ENCODE results near the gene LNPEP.

DNA sequence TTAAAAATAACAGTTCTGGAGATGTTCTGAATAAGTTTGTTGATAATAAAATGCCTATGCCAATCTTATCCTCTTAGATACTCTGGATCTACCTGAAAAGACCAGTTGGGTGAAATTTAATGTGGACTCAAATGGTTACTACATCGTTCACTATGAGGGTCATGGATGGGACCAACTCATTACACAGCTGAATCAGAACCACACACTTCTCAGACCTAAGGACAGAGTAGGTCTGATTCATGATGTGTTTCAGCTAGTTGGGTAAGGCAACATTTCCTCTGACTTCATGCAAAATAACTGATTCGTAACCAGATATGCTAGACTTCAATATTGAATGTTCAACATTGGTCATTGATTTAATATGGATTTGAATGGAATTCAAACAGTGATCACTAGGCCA is 32.6 kb upstream of the LNPEP start:
- TF ChIP-seq, protein P1, sequence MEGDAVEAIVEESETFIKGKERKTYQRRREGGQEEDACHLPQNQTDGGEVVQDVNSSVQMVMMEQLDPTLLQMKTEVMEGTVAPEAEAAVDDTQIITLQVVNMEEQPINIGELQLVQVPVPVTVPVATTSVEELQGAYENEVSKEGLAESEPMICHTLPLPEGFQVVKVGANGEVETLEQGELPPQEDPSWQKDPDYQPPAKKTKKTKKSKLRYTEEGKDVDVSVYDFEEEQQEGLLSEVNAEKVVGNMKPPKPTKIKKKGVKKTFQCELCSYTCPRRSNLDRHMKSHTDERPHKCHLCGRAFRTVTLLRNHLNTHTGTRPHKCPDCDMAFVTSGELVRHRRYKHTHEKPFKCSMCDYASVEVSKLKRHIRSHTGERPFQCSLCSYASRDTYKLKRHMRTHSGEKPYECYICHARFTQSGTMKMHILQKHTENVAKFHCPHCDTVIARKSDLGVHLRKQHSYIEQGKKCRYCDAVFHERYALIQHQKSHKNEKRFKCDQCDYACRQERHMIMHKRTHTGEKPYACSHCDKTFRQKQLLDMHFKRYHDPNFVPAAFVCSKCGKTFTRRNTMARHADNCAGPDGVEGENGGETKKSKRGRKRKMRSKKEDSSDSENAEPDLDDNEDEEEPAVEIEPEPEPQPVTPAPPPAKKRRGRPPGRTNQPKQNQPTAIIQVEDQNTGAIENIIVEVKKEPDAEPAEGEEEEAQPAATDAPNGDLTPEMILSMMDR (IDR thresholded peaks at IDR 0.05; ENCODE audit: insufficient read depth, low read length, poor library complexity, severe bottlenecking): no peak
- no peak for TF ChIP-seq EZH2phosphoT487 (conservative IDR thresholded peaks at IDR 0.05; ENCODE audit: low read length)

Data from SU-DHL-6 (cell line).